H1 (cell line): ENCODE data around the gene CCDC93. TPM values are rescaled to one million over a fixed set of nuclear protein-coding genes. Genes with fewer than 3 reads are reported as not detected.

Source experiments
- CTCF ChIA-PET: fragments of 300-600 bp; sonication (Branson Sonifier 250); formaldehyde crosslinking; loops from one replicate; lab custom pipeline; 2021; ENCODE audit not compliant: partially characterized antibody; lab: Charles Lee
- POLR2A ChIA-PET: fragments of 300-600 bp; sonication (Branson Sonifier 250); formaldehyde crosslinking; loops from one replicate; lab custom pipeline; 2021; ENCODE audit warnings: inconsistent platforms; ENCODE audit not compliant: partially characterized antibody; lab: Charles Lee
- DNase-seq, 2 experiments: peaks; one replicate each; pipeline versions ENCODE4 v3.0.0 to v3.0.0-alpha.2; 2010 to 2022; ENCODE audit warnings: low spot score in 2 of 2, low read depth in 1 of 2, mixed read lengths in 1 of 2
- FAIRE-seq: peaks from 2 replicates; lab custom pipeline; 2011; peaks lifted over from hg19 to GRCh38; lab: Jason Lieb, UNC
- H2AFZ ChIP-seq: 2 replicates; pipeline ENCODE4 v1.8.1; 2012; ENCODE audit warnings: low read length, inconsistent platforms
- H2AK5ac ChIP-seq: 2 replicates; pipeline ENCODE4 v1.6.1; 2013; ENCODE audit warnings: low read depth, low read length
- H2BK120ac ChIP-seq: replicated peaks from 2 replicates; pipeline ENCODE3; 2013; ENCODE audit warnings: low read depth, low read length, inconsistent platforms
- H2BK12ac ChIP-seq: 2 replicates; pipeline ENCODE4 v1.6.1; 2013; ENCODE audit warnings: low read depth, low read length
- H2BK15ac ChIP-seq: 2 replicates; pipeline ENCODE4 v1.6.1; 2013; ENCODE audit warnings: low read length
- H2BK20ac ChIP-seq: 2 replicates; pipeline ENCODE4 v1.6.1; 2013; ENCODE audit warnings: low read length
- H2BK5ac ChIP-seq: 2 replicates; pipeline ENCODE4 v1.6.1; 2013; ENCODE audit warnings: low read depth, low read length
- H3K14ac ChIP-seq: 2 replicates; pipeline ENCODE4 v1.6.1; 2013; ENCODE audit warnings: inconsistent platforms; ENCODE audit not compliant: insufficient read length
- H3K18ac ChIP-seq: 2 replicates; pipeline ENCODE4 v1.6.1; 2013; ENCODE audit warnings: low read length; ENCODE audit errors: extremely low read depth
- H3K23ac ChIP-seq: 2 replicates; pipeline ENCODE4 v1.6.1; 2013; ENCODE audit warnings: inconsistent platforms; ENCODE audit not compliant: insufficient read length
- H3K23me2 ChIP-seq: 2 replicates; pipeline ENCODE4 v1.6.1; 2013; ENCODE audit warnings: low read depth, low read length
- H3K27ac ChIP-seq: 2 replicates; pipeline ENCODE4 v1.6.1; 2011; ENCODE audit warnings: low read depth, low read length, inconsistent platforms
- H3K27me3 ChIP-seq, 4 experiments: replicated peaks in 1 of 4; 1 replicate in 1 of 4; 2 replicates in 3 of 4; pipeline versions ENCODE4 v1.6.1 to v1.8.1; 2011 to 2013; ENCODE audit warnings: low read length in 3 of 4, mild to moderate bottlenecking in 3 of 4, inconsistent platforms in 2 of 4, mixed read lengths in 2 of 4, moderate library complexity in 1 of 4; ENCODE audit not compliant: control insufficient read depth in 3 of 4, insufficient read depth in 3 of 4; ENCODE audit errors: extremely low read depth in 1 of 4
- H3K36me3 ChIP-seq, 4 experiments: 2 replicates each; pipeline versions ENCODE4 v1.6.1 to v1.8.1; 2011 to 2013; ENCODE audit warnings: mild to moderate bottlenecking in 4 of 4, low read length in 3 of 4, moderate library complexity in 2 of 4, control low read depth in 1 of 4, inconsistent platforms in 1 of 4; ENCODE audit not compliant: insufficient read depth in 4 of 4, control insufficient read depth in 2 of 4
- H3K4ac ChIP-seq: replicated peaks from 2 replicates; pipeline ENCODE3; 2013; ENCODE audit warnings: low read length, low read depth, mixed read lengths, inconsistent platforms; ENCODE audit not compliant: insufficient read length
- H3K4me1 ChIP-seq, 4 experiments: replicated peaks in 1 of 4; 1 replicate in 1 of 4; 2 replicates in 3 of 4; pipeline versions ENCODE4 v1.6.1 to v1.8.1; 2011 to 2013; ENCODE audit warnings: low read length in 3 of 4, inconsistent platforms in 2 of 4, mixed read lengths in 1 of 4; ENCODE audit not compliant: insufficient read depth in 4 of 4, control insufficient read depth in 3 of 4
- H3K4me2 ChIP-seq, 2 experiments: 2 replicates each; pipeline versions ENCODE4 v1.6.1 to v1.8.1; 2011 to 2013; ENCODE audit warnings: low read depth in 2 of 2, low read length in 2 of 2, control low read depth in 1 of 2, inconsistent platforms in 1 of 2, mild to moderate bottlenecking in 1 of 2; ENCODE audit not compliant: insufficient read depth in 1 of 2
- H3K4me3 ChIP-seq, 4 experiments: fragments of 200-600, 300-600 bp in 1 of 4; sonication (generic), shearing (Covaris generic), sonication (Bioruptor Twin) in 1 of 4; 2 replicates each; pipeline versions ENCODE4 v1.5.1 to v1.8.1; 2011 to 2016; ENCODE audit warnings: low read length in 4 of 4, low read depth in 3 of 4, control low read depth in 2 of 4, inconsistent platforms in 2 of 4, mild to moderate bottlenecking in 2 of 4, mixed read lengths in 1 of 4, moderate library complexity in 1 of 4; ENCODE audit not compliant: insufficient read depth in 2 of 4; ENCODE audit errors: extremely low read depth in 1 of 4
- H3K56ac ChIP-seq: replicated peaks from 2 replicates; pipeline ENCODE3; 2013; ENCODE audit warnings: low read depth, mild to moderate bottlenecking, mixed read lengths, low read length, inconsistent platforms; ENCODE audit not compliant: insufficient read length
- H3K79me1 ChIP-seq: 2 replicates; pipeline ENCODE4 v1.6.1; 2013; ENCODE audit warnings: low read depth, low read length, control low read depth
- H3K79me2 ChIP-seq, 2 experiments: 2 replicates each; pipeline versions ENCODE4 v1.6.1 to v1.8.1; 2012 to 2013; ENCODE audit warnings: low read length in 2 of 2, mild to moderate bottlenecking in 2 of 2, inconsistent platforms in 1 of 2; ENCODE audit not compliant: insufficient read depth in 2 of 2, control insufficient read depth in 1 of 2
- H3K9ac ChIP-seq, 4 experiments: replicated peaks in 1 of 4; 1 replicate in 1 of 4; 2 replicates in 3 of 4; pipeline versions ENCODE4 v1.6.1 to v1.8.1; 2011 to 2013; ENCODE audit warnings: low read depth in 3 of 4, low read length in 3 of 4, control low read depth in 2 of 4, mild to moderate bottlenecking in 2 of 4, moderate library complexity in 2 of 4, inconsistent platforms in 1 of 4; ENCODE audit errors: extremely low read depth in 1 of 4
- H3K9me3 ChIP-seq, 2 experiments: 2 replicates each; pipeline versions ENCODE4 v1.6.1 to v1.8.1; 2012 to 2013; ENCODE audit warnings: mild to moderate bottlenecking in 2 of 2, moderate library complexity in 2 of 2, control low read depth in 1 of 2, inconsistent platforms in 1 of 2, low read depth in 1 of 2, low read length in 1 of 2, mixed read lengths in 1 of 2; ENCODE audit not compliant: insufficient read depth in 2 of 2
- H4K20me1 ChIP-seq, 2 experiments: replicated peaks in 1 of 2; 2 replicates each; pipeline versions ENCODE3 to v1.8.1; 2011 to 2013; ENCODE audit warnings: inconsistent platforms in 2 of 2, low read length in 2 of 2, mild to moderate bottlenecking in 1 of 2; ENCODE audit not compliant: insufficient read depth in 2 of 2, control insufficient read depth in 1 of 2
- H4K5ac ChIP-seq: 2 replicates; pipeline ENCODE4 v1.6.1; 2013; ENCODE audit warnings: low read length, low read depth, mixed read lengths, inconsistent platforms; ENCODE audit not compliant: insufficient read length
- H4K8ac ChIP-seq: 2 replicates; pipeline ENCODE4 v1.8.0; 2013; ENCODE audit warnings: mild to moderate bottlenecking, moderate library complexity, low read length, inconsistent platforms; ENCODE audit not compliant: insufficient read depth; ENCODE audit errors: extremely low read depth
- H4K91ac ChIP-seq: replicated peaks from 2 replicates; pipeline ENCODE3; 2013; ENCODE audit warnings: low read length, mixed read lengths, inconsistent platforms; ENCODE audit not compliant: insufficient read length
- BACH1 ChIP-seq: IDR thresholded peaks from 2 replicates; pipeline ENCODE4 v1.6.1; 2012; ENCODE audit warnings: low read length, improper control_type of control experiment
- CBX5 ChIP-seq: fragments of 300-800, 300-1000 bp; sonication (generic); IDR thresholded peaks from 2 replicates; pipeline ENCODE4 v1.7.1; 2016; ENCODE audit warnings: antibody characterized with exemption, low read length, low read depth
- KDM5A ChIP-seq: fragments of 200-600 bp; IDR thresholded peaks from 2 replicates; pipeline ENCODE4 v1.7.1; 2012; ENCODE audit warnings: mild to moderate bottlenecking, low read length, inconsistent platforms, mixed read lengths
- RAD21 ChIP-seq, 2 experiments: IDR thresholded peaks in 1 of 2; conservative IDR thresholded peaks in 1 of 2; 2 replicates each; pipeline ENCODE4 v1.6.1; 2011; ENCODE audit warnings: low read depth in 2 of 2, low read length in 2 of 2, improper control_type of control experiment in 1 of 2, inconsistent platforms in 1 of 2, mild to moderate bottlenecking in 1 of 2, moderate library complexity in 1 of 2
- SIX5 ChIP-seq: IDR thresholded peaks from 2 replicates; pipeline ENCODE4 v1.6.1; 2011; ENCODE audit warnings: mild to moderate bottlenecking, low read depth, low read length
- WGBS, 2 experiments: shearing (Covaris generic) in 1 of 2; methylation state at CpG; one replicate each; pipeline versions ENCODE4 v1.1.6 to v1.1.7; 2013 to 2015; ENCODE audit warnings: low lambda C conversion rate in 2 of 2, mixed read lengths in 2 of 2, inconsistent platforms in 1 of 2, low coverage in 1 of 2, missing lambda C conversion rate in 1 of 2; ENCODE audit not compliant: insufficient replicate concordance in 2 of 2, insufficient coverage in 1 of 2, insufficient read length in 1 of 2; ENCODE audit errors: extremely low coverage in 1 of 2, missing lambda C conversion rate in 1 of 2; 5-methylcytosine and 5-hydroxymethylcytosine counted together
- polyA plus RNA-seq, 7 experiments: library from polyadenylated mRNA; depleted of rRNA in 3 of 7; stranded (reverse) in 5 of 7; unstranded in 2 of 7; fragments of >200 nt in 5 of 7; fragments of 200-250 nt in 2 of 7; gene quantifications; 1 replicate in 5 of 7; 2 replicates in 1 of 7; 4 replicates in 1 of 7; pipeline versions ENCODE4 v1.2.1 to v1.2.3, GENCODE V29; 2011 to 2013; ENCODE audit warnings: missing spikeins in 2 of 7, mixed read lengths in 2 of 7
- total RNA-seq: library from RNA; stranded (reverse); fragmentation: NEBNext Ultra II Directional; extraction: Animal tissue kit (Norgen Biotek cat#: 25700); gene quantifications from 2 replicates; pipeline ENCODE4 v1.2.1, GENCODE V29; 2021

Gene CCDC93
- total and polyA plus RNA-seq, 2 of the 8 experiments (the other 6 are each of a cell fraction or from before 2014, with no cell fraction given), result 5.5 to 18.0 TPM

DNA sequence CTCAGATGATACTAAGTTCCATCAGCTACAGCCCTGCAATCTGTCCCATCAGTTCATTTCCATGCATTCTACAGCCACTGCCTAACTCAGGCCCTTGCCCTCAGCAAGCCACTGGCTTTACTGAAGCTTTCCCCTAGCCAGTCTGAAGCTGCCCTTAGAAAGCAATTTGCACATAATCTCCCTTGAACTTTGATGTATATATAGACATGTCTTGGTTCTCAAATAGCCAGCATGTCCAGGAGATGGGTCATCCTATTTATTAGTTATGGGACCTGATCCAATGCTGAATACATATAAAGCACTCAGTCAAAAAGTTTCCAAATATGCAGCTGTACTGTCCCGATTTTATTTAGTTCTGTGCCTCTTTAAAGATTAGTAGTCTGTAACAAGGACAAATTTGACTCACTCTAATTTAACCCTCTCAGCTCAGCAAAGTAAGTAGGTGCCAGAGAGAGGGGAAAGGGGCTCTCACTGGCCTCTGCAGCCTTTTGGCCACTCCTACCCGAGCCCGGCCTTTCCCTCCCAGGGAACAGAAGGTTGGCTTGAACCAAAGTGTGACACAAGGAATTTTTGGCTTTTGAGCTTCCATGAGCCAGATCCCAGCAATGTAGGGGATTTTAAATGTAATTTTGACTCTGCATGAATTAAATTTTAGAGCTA lies 70.7 kb downstream of the CCDC93 start:
- Histone ChIP-seq H3K4me3 (no peak overlapping the region), H2BK20ac (no peak overlapping the region), H3K23me2 (no peaks in the 10 kb centered on the region), H4K8ac (no peak overlapping the region), H3K14ac (no peak overlapping the region), H3K18ac (no peak overlapping the region), H3K23ac (no peak overlapping the region), H3K4me2 (no peak overlapping the region), H3K79me1 (no peaks in the 10 kb centered on the region), H2BK120ac (no peak overlapping the region), H3K36me3 (peaks cover 10 to 43% (median 34%) of the 10 kb centered on the region in 4 experiments), H4K5ac (no peak overlapping the region), H4K20me1 (no peaks in the 10 kb centered on the region), H3K4ac (no peak overlapping the region), H2BK12ac (no peak overlapping the region), H2BK15ac (no peak overlapping the region), H2BK5ac (no peak overlapping the region), H3K56ac (no peak overlapping the region), H2AK5ac (no peak overlapping the region), H3K9me3 (no peaks in the 10 kb centered on the region), H3K27ac (no peak overlapping the region), H4K91ac (no peak overlapping the region), H3K4me1 (no peaks in the 10 kb centered on the region; a peak in 2 of 7 replicates), H3K9ac (no peak overlapping the region), H3K27me3 (no peaks in the 10 kb centered on the region), H2AFZ (no peak overlapping the region), H3K79me2 (no peaks in the 10 kb centered on the region)
- CTCF ChIA-PET, result interaction anchor here (0.6 to 2.7 kb wide), 4 partner anchors 13 to 473 kb away, joined by 3 to 9 read pairs (median 5); no protein-coding TSS in a partner anchor
- POLR2A ChIA-PET, result no interaction called here
- TF ChIP-seq BACH1 (no peak), SIX5 (no peak), CBX5 (no peak), KDM5A (no peak), RAD21 (IDR thresholded peaks at IDR 0.05 in 1 of 2, conservative IDR thresholded peaks at IDR 0.05 in 1 of 2; ENCODE audit: low read depth in 2 of 2, low read length in 2 of 2) (no peak)
- DNase-seq, result no peak
- FAIRE-seq, result no peak
- WGBS, 2 experiments, result 100% methylated on average over 3 of the region's 3 CpGs; no CpG with 5 or more reads in 1 of the 2 experiments
